Measurements from ENCODE around the gene GDF9. TPM values are rescaled to one million over a fixed set of nuclear protein-coding genes. Genes with fewer than 3 reads are reported as not detected.
"Not testable (repeated sequence)": the region's sequence is repeated elsewhere in the genome, so short reads cannot be mapped to it uniquely, and the experiment has no call there.

GDF9 gene
- total and polyA plus RNA-seq, 4 donors = 0.14 to 0.37 (median 0.26) TPM

GRCh38 chr5:132860742-132861141, 5.5 kb downstream of the GDF9 start:
- Histone ChIP-seq H3K27ac (ENCODE audit: low read depth in 1 of 2, low read length in 1 of 2) (no peak overlapping the region), H3K9me3 (ENCODE audit: control insufficient read depth in 4 of 4, insufficient read depth in 3 of 4, low read length in 3 of 4) (no peaks in the 10 kb centered on the region), H3K9ac (ENCODE audit: insufficient read depth in 1 of 2, low read length in 2 of 2) (no peak overlapping the region), H3K4me3 (no peak overlapping the region), H3K4me1 (ENCODE audit: control insufficient read depth in 5 of 5, insufficient read depth in 5 of 5, low read length in 5 of 5) (peaks cover 0 to 3% (median 0%) of the 10 kb centered on the region in 5 donors), H3K36me3 (ENCODE audit: control insufficient read depth in 4 of 4, insufficient read depth in 4 of 4, low read length in 4 of 4) (no peaks in the 10 kb centered on the region), H3K27me3 (ENCODE audit: control insufficient read depth in 3 of 3, insufficient read depth in 3 of 3, low read length in 2 of 3) (no peaks in the 10 kb centered on the region)
- no peak for TF ChIP-seq CTCF (IDR thresholded peaks at IDR 0.05; ENCODE audit: control extremely low read depth, extremely low read depth)
- DNase-seq (no peak), ATAC-seq (ENCODE audit: insufficient read depth, low FRiP score) (no peak)
- 78 to 80% methylated on average over 5 of the region's 5 CpGs for WGBS, 2 donors

DNA sequence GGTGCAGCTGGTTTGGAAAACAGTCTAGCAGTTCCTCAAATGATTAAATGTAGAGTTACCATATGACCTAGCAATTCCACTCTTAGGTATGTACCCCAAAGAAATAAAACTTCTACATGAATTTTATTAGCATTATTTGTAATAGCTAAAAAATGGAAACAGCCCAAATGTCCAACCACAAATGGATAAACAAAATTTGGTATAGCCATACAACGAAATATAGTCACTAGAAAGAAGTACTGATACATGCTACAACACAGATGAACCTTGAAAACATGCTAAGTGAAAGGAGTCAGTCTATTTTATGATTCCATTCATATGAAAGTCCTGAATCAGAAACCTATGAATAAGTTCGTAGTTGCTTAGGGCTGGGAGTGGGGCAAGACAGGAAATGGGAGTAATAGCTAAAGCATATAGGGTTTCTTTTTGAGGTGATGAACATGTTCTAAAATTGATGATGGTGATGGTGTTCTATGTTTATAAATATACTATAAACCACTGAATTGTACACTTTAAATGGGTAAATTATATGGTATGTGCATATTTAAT, 6.3 kb downstream of the GDF9 start:
- WGBS, 2 donors = 85 to 86% methylated on average over 2 of the region's 2 CpGs
- ATAC-seq (ENCODE audit: insufficient read depth, low FRiP score) = no peak

DNA sequence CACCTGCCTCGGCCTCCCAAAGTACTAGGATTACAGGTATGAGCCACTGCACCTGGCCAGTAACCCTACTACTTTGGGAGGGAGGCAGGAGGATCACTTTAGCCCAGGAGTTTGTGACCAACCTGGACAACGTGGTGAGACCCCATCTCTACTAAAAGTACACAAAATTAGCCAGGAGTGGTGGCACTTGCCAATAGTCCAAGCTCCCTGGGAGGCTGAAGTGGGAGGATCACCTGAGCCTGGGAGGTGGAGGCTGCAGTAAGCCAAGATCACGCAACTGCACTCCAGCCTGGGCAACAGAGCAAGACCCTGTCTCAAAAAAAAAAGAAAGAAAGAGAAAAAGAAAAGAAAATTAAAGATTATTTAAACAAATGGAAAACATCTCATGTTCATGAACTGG, 10.3 kb downstream of the GDF9 start:
- Histone ChIP-seq H3K9ac (ENCODE audit: insufficient read depth in 1 of 2, low read length in 2 of 2) (no peak overlapping the region), H3K27me3 (ENCODE audit: control insufficient read depth in 3 of 3, insufficient read depth in 3 of 3, low read length in 2 of 3) (no peaks in the 10 kb centered on the region), H3K4me3 (no peak overlapping the region), H3K36me3 (ENCODE audit: control insufficient read depth in 4 of 4, insufficient read depth in 4 of 4, low read length in 4 of 4) (no peaks in the 10 kb centered on the region), H3K9me3 (ENCODE audit: control insufficient read depth in 4 of 4, insufficient read depth in 3 of 4, low read length in 3 of 4) (no peaks in the 10 kb centered on the region), H3K27ac (ENCODE audit: low read depth in 1 of 2, low read length in 1 of 2) (no peak overlapping the region), H3K4me1 (ENCODE audit: control insufficient read depth in 5 of 5, insufficient read depth in 5 of 5, low read length in 5 of 5) (no peaks in the 10 kb centered on the region)
- no peak for TF ChIP-seq CTCF (IDR thresholded peaks at IDR 0.05; ENCODE audit: control extremely low read depth, extremely low read depth)
- DNase-seq = no peak
- WGBS, 2 donors = 84 to 97% methylated on average over 3 of the region's 3 CpGs
- no peak for ATAC-seq (ENCODE audit: insufficient read depth, low FRiP score)

More for the DNA sequence above, 6.3 kb downstream of the GDF9 start:
- Histone ChIP-seq H3K4me3 (no peak overlapping the region), H3K27ac (ENCODE audit: low read depth in 1 of 2, low read length in 1 of 2) (no peak overlapping the region), H3K36me3 (ENCODE audit: control insufficient read depth in 4 of 4, insufficient read depth in 4 of 4, low read length in 4 of 4) (no peaks in the 10 kb centered on the region), H3K4me1 (ENCODE audit: control insufficient read depth in 5 of 5, insufficient read depth in 5 of 5, low read length in 5 of 5) (no peaks in the 10 kb centered on the region), H3K27me3 (ENCODE audit: control insufficient read depth in 3 of 3, insufficient read depth in 3 of 3, low read length in 2 of 3) (no peaks in the 10 kb centered on the region), H3K9ac (ENCODE audit: insufficient read depth in 1 of 2, low read length in 2 of 2) (no peak overlapping the region), H3K9me3 (ENCODE audit: control insufficient read depth in 4 of 4, insufficient read depth in 3 of 4, low read length in 3 of 4) (no peaks in the 10 kb centered on the region)
- DNase-seq = no peak
- no peak for TF ChIP-seq CTCF (IDR thresholded peaks at IDR 0.05; ENCODE audit: control extremely low read depth, extremely low read depth)

DNA sequence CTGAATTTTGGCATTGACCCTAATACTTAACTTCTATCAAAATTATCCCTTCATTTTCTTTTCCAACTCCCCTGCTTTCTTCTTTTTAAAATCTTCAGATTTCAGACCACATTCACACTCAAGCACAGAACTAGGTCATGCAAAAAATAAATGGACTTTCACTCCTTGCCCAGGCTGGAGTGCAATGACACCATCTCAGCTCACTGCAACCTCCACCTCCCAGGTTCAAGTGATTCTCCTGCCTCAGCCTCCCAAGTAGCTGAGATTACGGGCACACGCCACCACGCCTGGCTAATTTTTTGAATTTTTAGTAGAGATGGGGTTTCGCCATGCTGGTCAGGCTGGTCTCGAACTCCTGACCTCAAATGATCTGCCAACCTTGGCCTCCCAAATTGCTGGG, 11.3 kb downstream of the GDF9 start:
- H3K36me3 ChIP-seq (ENCODE audit: control insufficient read depth in 4 of 4, insufficient read depth in 4 of 4, low read length in 4 of 4); DNase-seq; H3K27me3 ChIP-seq (ENCODE audit: control insufficient read depth in 3 of 3, insufficient read depth in 3 of 3, low read length in 2 of 3); H3K9ac ChIP-seq (ENCODE audit: insufficient read depth in 1 of 2, low read length in 2 of 2); H3K27ac ChIP-seq (ENCODE audit: low read depth in 1 of 2, low read length in 1 of 2); H3K4me1 ChIP-seq (ENCODE audit: control insufficient read depth in 5 of 5, insufficient read depth in 5 of 5, low read length in 5 of 5); ATAC-seq (ENCODE audit: insufficient read depth, low FRiP score); H3K9me3 ChIP-seq (ENCODE audit: control insufficient read depth in 4 of 4, insufficient read depth in 3 of 4, low read length in 3 of 4); H3K4me3 ChIP-seq: not testable (repeated sequence)
- 97 to 99% methylated on average over 5 of the region's 5 CpGs for WGBS, 2 donors

Measured in lung (tissue), 12 donors.